Adrenal gland (tissue), 12 donors: Measurements from ENCODE around the gene MAPRE3. TPM values are rescaled to one million over a fixed set of nuclear protein-coding genes. Genes with fewer than 3 reads are reported as not detected.
A peak's percentile ranks its signal among the peaks of the same experiment; 100 is the strongest.

Experiments
- DNase-seq, 7 donors: peaks; one replicate each; pipeline ENCODE4 v3.0.0-alpha.2; 2019 to 2020
- H3K27ac ChIP-seq, 5 donors: fragments of 200-600 bp; sonication (generic) in 4 of 5; 1 replicate in 3 of 5; 2 replicates in 2 of 5; pipeline versions ENCODE4 v1.5.1 to v1.8.0; 2016 to 2020; ENCODE audit warnings: mild to moderate bottlenecking in 1 of 5
- H3K27me3 ChIP-seq: fragments of 200-600 bp; 2 replicates; pipeline ENCODE4 v1.8.0; 2021
- H3K36me3 ChIP-seq, 2 donors: fragments of 200-600 bp; replicated peaks in 1 of 2; 1 replicate in 1 of 2; 2 replicates in 1 of 2; pipeline versions ENCODE4 v1.5.1 to v1.8.0; 2018 to 2022
- H3K4me1 ChIP-seq, 2 donors: fragments of 200-600 bp; replicated peaks in 1 of 2; 1 replicate in 1 of 2; 2 replicates in 1 of 2; pipeline versions ENCODE4 v1.5.1 to v1.8.0; 2018 to 2021
- H3K4me3 ChIP-seq, 4 donors: fragments of 200-600 bp; sonication (generic) in 3 of 4; one replicate each; pipeline ENCODE4 v1.5.1; 2016 to 2018
- H3K9me3 ChIP-seq, 3 donors: fragments of 200-600 bp; sonication (generic) in 1 of 3; replicated peaks in 1 of 3; 1 replicate in 2 of 3; 2 replicates in 1 of 3; pipeline versions ENCODE4 v1.5.1 to v1.8.0; 2016 to 2021
- CTCF ChIP-seq, 6 experiments: fragments of 450-650 bp in 4 of 6; fragments of 200-600 bp in 2 of 6; sonication (generic) in 1 of 6; IDR thresholded peaks; 1 replicate in 5 of 6; 2 replicates in 1 of 6; pipeline versions ENCODE4 v1.5.1 to v1.8.0; 2016 to 2021; ENCODE audit warnings: antibody characterized with exemption in 6 of 6, mild to moderate bottlenecking in 2 of 6, moderate library complexity in 1 of 6
- POLR2A ChIP-seq, 2 donors: fragments of 450-650 bp; IDR thresholded peaks; one replicate each; pipeline ENCODE4 v1.6.1; 2017; ENCODE audit warnings: antibody characterized with exemption in 2 of 2, mild to moderate bottlenecking in 2 of 2, moderate library complexity in 1 of 2
- WGBS, 4 donors: extraction: QIAGEN DNeasy Blood & Tissue Kit in 2 of 4; methylation state at CpG; one replicate each; pipeline versions ENCODE4 v1.1.5 to v1.1.7; 2013 to 2017; 5-methylcytosine and 5-hydroxymethylcytosine counted together
- intact Hi-C, 2 donors: fragments of 100-400 bp; cut with DNase I; formaldehyde crosslinking; loops; one replicate each; pipeline versions ENCODE4 v1.14.1 to v1.15.0; 2022 to 2023
- polyA plus RNA-seq, 3 donors: library from polyadenylated mRNA; stranded (reverse); fragments of 200-250 nt in 2 of 3; fragments of 350-450 nt in 1 of 3; fragmentation: Illumina TruSeq in 1 of 3; extraction: RNeasy Lipid Tissue Mini Kit (QIAGEN cat#74804) in 1 of 3; gene quantifications; one replicate each; pipeline ENCODE4 v1.2.3, GENCODE V29; 2013 to 2014
- total RNA-seq, 9 donors: library from RNA; depleted of rRNA in 4 of 9; stranded (reverse); fragments of >200 nt in 4 of 9; fragments of 120-200 nt in 1 of 9; fragmentation: NEBNext Ultra II Directional in 1 of 9; extraction: Animal tissue kit (Norgen Biotek cat#: 25700) in 1 of 9; gene quantifications; one replicate each; pipeline versions ENCODE4 v1.1.0 to v1.2.4, GENCODE V29; 2013 to 2023
- donor health status: healthy with polysubstance abuse.
- donor health status: Bipolar disorder and iron deficiency.
- donor health status: DM: yes; HTN: yes; CAD: no.
- donor health status: DM: no; HTN: no; CAD: no.
- donor health status: DM: no; HTN: no; CAD: no.
- donor health status: DM: yes; HTN: yes; CAD: no.

MAPRE3 gene
- total and polyA plus RNA-seq, 12 donors, result 11.0 to 73.0 (median 19.3) TPM

DNA sequence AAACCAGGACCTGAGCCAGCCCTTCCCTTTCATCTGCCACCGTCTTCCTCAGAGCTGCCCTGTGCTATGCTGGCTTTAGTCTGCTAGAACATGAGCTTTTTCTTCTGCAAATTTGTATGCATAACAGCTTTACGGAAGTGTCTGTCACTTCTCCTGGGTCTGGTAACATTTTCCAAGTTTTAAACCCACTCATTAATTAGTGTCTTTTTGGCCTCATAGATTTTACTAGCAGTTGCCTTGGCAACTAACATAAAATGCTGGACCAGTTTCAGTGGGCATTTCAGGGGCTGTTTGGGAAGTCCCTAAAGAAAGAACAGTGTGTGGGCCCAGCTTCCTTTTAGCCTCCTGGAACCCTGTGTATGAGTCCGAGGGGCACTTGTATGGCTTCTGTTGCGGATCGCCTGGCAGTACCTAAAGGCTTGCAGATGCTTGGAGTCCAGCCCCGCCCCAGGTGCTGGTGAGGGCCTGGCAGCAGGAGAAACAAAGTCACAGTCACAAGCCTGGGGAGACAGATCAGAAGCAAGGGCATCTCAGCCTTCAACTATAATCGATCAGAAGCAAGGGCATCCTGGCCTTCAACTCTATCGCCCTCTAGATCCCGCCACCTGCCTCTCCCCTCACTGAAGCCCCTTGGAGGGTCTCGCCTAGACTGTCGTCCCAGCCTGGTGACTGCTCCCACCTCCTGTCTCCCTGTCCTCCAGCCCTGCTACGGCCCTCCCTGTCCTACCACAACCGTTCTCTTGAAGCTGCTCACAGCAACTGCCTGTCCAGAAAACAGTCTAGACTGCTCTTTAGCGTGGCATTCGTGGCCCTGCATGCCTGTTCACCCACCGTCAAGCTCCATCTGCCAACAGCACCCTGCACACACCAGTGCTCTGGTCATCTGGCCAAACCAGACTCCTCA is 36.8 kb upstream of the MAPRE3 start:
- H3K4me1 ChIP-seq, result peaks cover 0 to 5% of the 10 kb centered on the region in 2 donors
- DNase-seq, result peak in 1 of 7 donors; percentile 18
- 81 to 88% (median 87%) methylated on average over 15 to 16 of the region's 16 CpGs for WGBS, 4 donors
- H3K27me3 ChIP-seq, result no peaks in the 10 kb centered on the region
- no peaks in the 10 kb centered on the region for H3K36me3 ChIP-seq
- intact Hi-C loops, result no loop called here
- H3K27ac ChIP-seq, result no peak overlapping the region
- no peaks in the 10 kb centered on the region for H3K9me3 ChIP-seq
- H3K4me3 ChIP-seq, result no peak overlapping the region
- no peak for TF ChIP-seq POLR2A (IDR thresholded peaks at IDR 0.05)
- no peak for TF ChIP-seq CTCF (IDR thresholded peaks at IDR 0.05)

- no peak for TF ChIP-seq POLR2A (IDR thresholded peaks at IDR 0.05)
- TF ChIP-seq CTCF (IDR thresholded peaks at IDR 0.05), result no peak
- H3K27me3 ChIP-seq, result no peaks in the 10 kb centered on the region
- no peak overlapping the region for H3K27ac ChIP-seq
- intact Hi-C loops, result no loop called here
- peaks cover 0 to 5% of the 10 kb centered on the region in 2 donors for H3K4me1 ChIP-seq
- no peaks in the 10 kb centered on the region for H3K36me3 ChIP-seq
- H3K9me3 ChIP-seq, result no peaks in the 10 kb centered on the region
- DNase-seq, result peak in 1 of 7 donors; percentile 41
- no peak overlapping the region for H3K4me3 ChIP-seq
- 88 to 100% (median 92%) methylated on average over 6 to 10 of the region's 10 CpGs for WGBS, 4 donors
Measured at GRCh38 chr2:26934335-26934724, 36.1 kb upstream of the MAPRE3 start.

DNA sequence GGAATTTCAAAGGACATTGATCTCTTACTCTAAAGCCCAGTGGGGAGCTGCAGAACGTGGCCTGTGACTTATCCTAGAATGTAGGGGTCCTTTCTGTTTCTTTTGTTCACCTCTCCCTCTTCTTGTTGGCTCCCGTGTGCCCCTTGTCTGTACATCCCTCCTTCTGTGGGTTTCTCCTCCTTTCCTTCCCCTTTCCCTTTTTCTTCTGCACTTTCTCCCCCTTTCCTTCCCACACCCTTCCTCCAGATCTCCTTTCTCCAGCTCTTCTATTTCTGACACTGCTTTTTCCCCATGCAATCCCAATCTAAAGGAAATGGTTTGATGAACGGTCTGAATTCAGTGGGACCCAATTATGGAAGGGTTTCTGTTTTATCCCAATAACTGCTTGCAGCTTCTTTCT is 35.5 kb upstream of the MAPRE3 start:
- WGBS, 4 donors, result 66 to 71% (median 69%) methylated on average over 3 of the region's 3 CpGs
- Histone ChIP-seq H3K27me3 (no peaks in the 10 kb centered on the region), H3K36me3 (no peaks in the 10 kb centered on the region), H3K4me3 (no peak overlapping the region), H3K4me1 (peaks cover 0 to 5% of the 10 kb centered on the region in 2 donors), H3K27ac (no peak overlapping the region), H3K9me3 (no peaks in the 10 kb centered on the region)
- intact Hi-C loops, result no loop called here
- no peak for DNase-seq
- TF ChIP-seq POLR2A (IDR thresholded peaks at IDR 0.05) (no peak), CTCF (IDR thresholded peaks at IDR 0.05) (no peak)

- intact Hi-C loops, result no loop called here
- DNase-seq, result no peak
- Histone ChIP-seq H3K27me3 (no peaks in the 10 kb centered on the region), H3K4me1 (peaks cover 0 to 5% of the 10 kb centered on the region in 2 donors), H3K27ac (no peak overlapping the region), H3K4me3 (no peak overlapping the region), H3K9me3 (no peaks in the 10 kb centered on the region), H3K36me3 (no peaks in the 10 kb centered on the region)
- TF ChIP-seq POLR2A (IDR thresholded peaks at IDR 0.05), result no peak
- no peak for TF ChIP-seq CTCF (IDR thresholded peaks at IDR 0.05)
- 68 to 83% (median 80%) methylated on average over 5 of the region's 5 CpGs for WGBS, 4 donors
Measured at GRCh38 chr2:26936855-26937254, 33.6 kb upstream of the MAPRE3 start.
